Activated CD4-positive, CD25-positive, alpha-beta regulatory T cell treated with anti-CD3 and anti-CD28 coated beads, Interleukin-2, amount 50 U/mL, for 24 hours (primary cell): Measurements from ENCODE around the gene CT83.

Source experiments
- ATAC-seq, 2 donors: fragments of 150-1000 bp; cut with Tn5 transposase; one replicate each; pipeline ENCODE4 v1.10.0; 2021; ENCODE audit warnings: mild to moderate bottlenecking in 1 of 2, moderate library complexity in 1 of 2

CT83 gene

GRCh38 chrX:116462822-116463221 lies at the start of gene CT83:
TSS of gene CT83 (minus strand) at chrX:116462976. CDS start at chrX:116462856, 120 bp downstream.
- no peak for ATAC-seq

- no peak for ATAC-seq
These were observed 37.0 kb upstream of the CT83 start for GRCh38 chrX:116499780-116500179.

- ATAC-seq = no peak
These were observed 30.5 kb upstream of the CT83 start for GRCh38 chrX:116493271-116493670.

- ATAC-seq = no peak
These were observed 27.3 kb upstream of the CT83 start for GRCh38 chrX:116490104-116490503.

- no peak for ATAC-seq
These were observed 17.3 kb upstream of the CT83 start for GRCh38 chrX:116480059-116480458.

- no peak for ATAC-seq
These were observed 13.6 kb downstream of the CT83 start for GRCh38 chrX:116449156-116449555.

GRCh38 chrX:116436358-116436816 lies 26.4 kb downstream of the CT83 start, which contains the start of gene SLC6A14:
TSS of gene SLC6A14 (plus strand) at chrX:116436606. CDS start at chrX:116436710, 104 bp downstream.
- no peak for ATAC-seq

- no peak for ATAC-seq
These were observed 27.2 kb downstream of the CT83 start for GRCh38 chrX:116435597-116435996.

GRCh38 chrX:116427978-116428377 lies 34.8 kb downstream of the CT83 start:
- no peak for ATAC-seq

GRCh38 chrX:116417968-116418367 lies 44.8 kb downstream of the CT83 start:
- ATAC-seq = no peak

- ATAC-seq = no peak
These were observed 45.6 kb downstream of the CT83 start for GRCh38 chrX:116417214-116417613.

- ATAC-seq = no peak
These were observed 49.5 kb downstream of the CT83 start for GRCh38 chrX:116413273-116413672.
